GM15510 (cell line): ENCODE data around the gene SPHKAP.

Experiments
- POLR2A ChIP-seq: IDR thresholded peaks from 3 replicates; pipeline ENCODE4 v1.6.1; 2011; ENCODE audit warnings: borderline replicate concordance; ENCODE audit not compliant: insufficient read length; ENCODE audit errors: extremely low read depth

SPHKAP gene, protein sequence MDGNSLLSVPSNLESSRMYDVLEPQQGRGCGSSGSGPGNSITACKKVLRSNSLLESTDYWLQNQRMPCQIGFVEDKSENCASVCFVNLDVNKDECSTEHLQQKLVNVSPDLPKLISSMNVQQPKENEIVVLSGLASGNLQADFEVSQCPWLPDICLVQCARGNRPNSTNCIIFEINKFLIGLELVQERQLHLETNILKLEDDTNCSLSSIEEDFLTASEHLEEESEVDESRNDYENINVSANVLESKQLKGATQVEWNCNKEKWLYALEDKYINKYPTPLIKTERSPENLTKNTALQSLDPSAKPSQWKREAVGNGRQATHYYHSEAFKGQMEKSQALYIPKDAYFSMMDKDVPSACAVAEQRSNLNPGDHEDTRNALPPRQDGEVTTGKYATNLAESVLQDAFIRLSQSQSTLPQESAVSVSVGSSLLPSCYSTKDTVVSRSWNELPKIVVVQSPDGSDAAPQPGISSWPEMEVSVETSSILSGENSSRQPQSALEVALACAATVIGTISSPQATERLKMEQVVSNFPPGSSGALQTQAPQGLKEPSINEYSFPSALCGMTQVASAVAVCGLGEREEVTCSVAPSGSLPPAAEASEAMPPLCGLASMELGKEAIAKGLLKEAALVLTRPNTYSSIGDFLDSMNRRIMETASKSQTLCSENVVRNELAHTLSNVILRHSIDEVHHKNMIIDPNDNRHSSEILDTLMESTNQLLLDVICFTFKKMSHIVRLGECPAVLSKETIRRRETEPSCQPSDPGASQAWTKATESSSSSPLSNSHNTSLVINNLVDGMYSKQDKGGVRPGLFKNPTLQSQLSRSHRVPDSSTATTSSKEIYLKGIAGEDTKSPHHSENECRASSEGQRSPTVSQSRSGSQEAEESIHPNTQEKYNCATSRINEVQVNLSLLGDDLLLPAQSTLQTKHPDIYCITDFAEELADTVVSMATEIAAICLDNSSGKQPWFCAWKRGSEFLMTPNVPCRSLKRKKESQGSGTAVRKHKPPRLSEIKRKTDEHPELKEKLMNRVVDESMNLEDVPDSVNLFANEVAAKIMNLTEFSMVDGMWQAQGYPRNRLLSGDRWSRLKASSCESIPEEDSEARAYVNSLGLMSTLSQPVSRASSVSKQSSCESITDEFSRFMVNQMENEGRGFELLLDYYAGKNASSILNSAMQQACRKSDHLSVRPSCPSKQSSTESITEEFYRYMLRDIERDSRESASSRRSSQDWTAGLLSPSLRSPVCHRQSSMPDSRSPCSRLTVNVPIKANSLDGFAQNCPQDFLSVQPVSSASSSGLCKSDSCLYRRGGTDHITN (N-terminal part only)

DNA sequence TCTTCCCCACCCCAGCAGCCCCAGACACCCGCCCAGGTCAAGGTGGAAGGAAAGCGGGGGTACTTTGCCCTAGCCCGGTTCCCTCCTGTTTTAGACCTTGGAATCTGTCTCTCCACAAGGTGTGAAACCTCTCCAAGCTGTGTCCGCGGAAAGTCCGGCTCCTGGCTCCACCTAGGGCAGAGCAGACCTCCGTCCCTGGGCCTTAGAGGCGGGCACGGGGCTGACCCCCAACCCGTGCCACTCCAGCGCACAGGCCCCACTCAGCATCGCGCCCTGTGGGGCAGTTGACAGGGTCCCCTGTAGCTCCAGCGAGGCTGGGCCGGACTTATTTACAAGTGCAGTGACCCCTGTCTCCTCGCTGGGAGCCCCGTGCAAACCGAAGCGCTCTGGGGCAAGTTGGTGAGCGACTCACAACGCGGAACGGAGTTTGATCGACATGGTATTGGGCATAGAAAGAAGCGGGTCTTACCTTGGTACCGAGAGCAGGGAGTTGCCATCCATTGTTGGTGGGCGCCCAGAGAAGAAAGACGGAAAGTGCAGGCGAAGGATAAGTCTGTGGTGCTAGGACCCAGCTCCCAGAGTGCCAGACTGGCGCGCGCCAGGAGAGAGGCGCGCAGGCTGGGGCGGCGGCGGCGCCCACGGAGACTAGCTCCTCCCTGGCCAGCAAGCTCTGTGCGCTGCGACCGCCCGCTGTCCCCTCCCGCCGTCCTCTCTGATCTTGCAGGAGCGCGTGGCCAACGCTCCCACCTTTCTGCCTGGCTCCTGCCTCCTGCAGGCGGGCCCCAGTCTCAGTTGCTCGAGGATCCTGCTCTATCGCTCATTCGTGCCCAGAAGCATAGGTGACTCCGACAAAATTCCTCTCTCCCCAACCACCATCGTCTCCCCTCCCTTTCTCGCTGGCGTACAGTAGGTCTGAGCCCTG, at the start of gene SPHKAP:
Gene SPHKAP (minus strand): TSS at position 590 of the 922 bp plus-strand sequence. CDS start 89 bp downstream, at position 501.
- TF ChIP-seq POLR2A = no peak

- TF ChIP-seq POLR2A = no peak
These were observed 46.0 kb upstream of the SPHKAP start for GRCh38 chr2:228227466-228227865.

DNA sequence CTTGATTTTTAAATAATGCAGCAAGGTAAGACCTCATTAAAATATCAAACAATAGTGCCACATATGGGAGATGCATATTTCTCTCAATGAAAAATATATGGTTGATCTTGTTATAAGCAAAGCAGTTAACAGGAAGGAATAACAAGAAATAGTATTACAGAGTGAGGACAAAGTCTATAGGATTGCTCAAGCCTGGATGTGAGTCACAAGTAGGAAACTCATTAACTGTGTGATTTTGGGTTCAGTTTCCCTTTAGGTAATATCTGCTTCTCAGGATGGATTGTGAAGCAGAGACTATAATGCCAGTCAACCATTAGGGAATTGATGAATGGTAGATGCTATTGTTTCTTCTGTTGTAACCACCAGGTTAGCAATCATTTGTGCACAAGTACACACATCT, 42.9 kb upstream of the SPHKAP start:
- TF ChIP-seq POLR2A = no peak

DNA sequence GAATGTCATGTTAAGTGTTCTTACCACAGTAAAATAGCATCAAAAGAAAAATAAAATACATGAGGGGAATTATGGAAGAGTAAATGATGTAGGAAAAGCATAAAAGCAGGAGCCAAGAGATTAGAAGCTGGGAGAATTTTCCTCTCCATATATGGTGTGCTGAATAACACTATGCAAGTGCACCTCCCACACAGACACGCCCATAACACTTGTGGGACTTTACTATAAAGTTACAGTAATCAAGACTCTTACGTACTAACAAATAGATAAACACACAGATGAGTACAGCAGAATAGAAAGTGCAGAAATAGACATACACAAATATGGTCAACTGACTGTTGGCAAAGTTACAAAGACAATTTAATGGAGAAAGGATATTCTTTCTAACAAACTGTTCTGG, 16.0 kb upstream of the SPHKAP start:
- TF ChIP-seq POLR2A = no peak

- TF ChIP-seq POLR2A = no peak
These were observed 1.0 kb downstream of the SPHKAP start for GRCh38 chr2:228180181-228181097.

- TF ChIP-seq POLR2A = no peak
These were observed 14.2 kb downstream of the SPHKAP start for GRCh38 chr2:228167290-228167689.

DNA sequence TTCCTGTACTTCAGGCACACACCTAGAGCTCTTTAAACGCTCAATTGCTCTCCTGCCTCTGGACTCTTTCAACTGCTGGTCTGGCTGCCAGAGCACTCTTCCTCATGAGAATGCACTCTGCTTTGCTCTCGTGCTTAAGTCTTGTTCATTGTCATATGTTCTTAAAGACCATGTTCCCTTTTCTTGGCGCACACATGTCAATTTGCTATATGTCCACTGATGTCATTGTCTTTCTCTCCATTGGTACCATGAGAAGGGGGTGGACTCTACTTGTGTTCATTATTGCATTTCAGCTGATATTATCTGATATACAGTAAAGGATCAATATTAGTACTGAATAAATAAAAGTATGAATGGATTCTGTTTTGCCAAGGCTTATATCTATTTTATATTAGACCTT, 16.8 kb downstream of the SPHKAP start:
- TF ChIP-seq POLR2A = no peak

GRCh38 chr2:228157841-228158240, 23.6 kb downstream of the SPHKAP start:
- no peak for TF ChIP-seq POLR2A

- TF ChIP-seq POLR2A = no peak
These were observed 36.5 kb downstream of the SPHKAP start for GRCh38 chr2:228144961-228145360.

DNA sequence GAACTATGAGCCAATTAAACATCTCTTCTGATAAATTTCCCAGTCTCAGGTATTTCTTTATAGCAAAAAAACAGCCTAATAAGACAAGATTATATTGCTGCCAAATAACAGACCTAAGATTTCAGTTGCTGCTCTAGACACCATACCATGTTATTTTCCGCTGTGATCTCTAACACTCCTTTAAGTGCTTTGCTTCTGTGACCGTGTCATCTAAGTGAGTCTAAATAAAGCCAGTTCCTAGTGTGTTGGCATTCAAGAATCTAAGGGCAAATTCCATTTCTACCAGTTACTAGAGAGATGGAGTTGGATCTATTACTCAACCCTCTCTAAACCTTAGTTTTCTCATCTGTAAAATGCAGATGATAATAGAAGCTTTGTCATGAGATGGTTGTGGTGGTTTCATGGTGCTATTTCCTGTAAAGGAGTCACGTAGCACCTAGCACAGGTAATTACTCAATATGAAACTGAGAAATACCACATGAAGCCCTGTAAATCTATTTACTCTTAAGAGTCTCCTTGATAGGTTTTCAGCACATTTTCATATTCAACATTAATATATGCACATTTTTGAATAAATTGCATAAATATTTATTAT, 40.5 kb downstream of the SPHKAP start:
- no peak for TF ChIP-seq POLR2A

DNA sequence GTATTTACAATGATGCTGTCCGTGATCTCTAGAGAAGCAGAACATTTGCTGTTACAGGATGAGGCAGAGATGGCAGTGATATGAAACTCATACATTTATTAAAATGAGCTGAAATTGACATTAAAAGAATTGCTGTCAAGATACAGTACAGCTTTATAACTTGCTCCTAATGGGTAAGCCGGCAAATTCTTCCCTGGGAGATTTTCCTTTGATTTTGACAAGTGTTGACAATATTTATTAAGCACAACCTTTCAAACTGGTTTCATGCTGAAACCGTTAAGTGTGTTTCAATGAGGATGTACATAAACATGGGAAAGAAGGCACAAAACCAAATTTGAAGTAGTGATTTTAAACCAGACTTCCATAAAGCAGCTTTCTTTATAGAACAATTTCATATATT, 45.5 kb downstream of the SPHKAP start:
- no peak for TF ChIP-seq POLR2A

DNA sequence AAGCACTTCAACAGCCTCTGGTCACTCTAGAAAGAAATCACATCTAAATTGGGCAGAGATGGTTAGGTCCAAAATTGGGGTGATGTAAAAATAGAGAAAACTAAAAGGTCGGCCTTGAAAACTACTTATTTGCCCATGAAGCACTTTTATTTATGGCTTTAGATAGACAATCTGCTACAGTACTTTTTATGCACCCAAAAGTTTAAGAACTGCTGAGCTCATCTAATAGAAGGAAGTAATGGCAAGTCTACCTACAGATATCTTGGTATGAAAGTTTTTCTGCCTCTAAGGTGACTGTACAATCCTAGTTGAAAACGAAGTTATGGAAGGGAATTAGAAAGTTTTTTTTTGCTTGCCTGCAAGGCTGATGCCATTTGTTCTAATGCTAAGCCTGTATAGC, 46.2 kb downstream of the SPHKAP start:
- TF ChIP-seq POLR2A = no peak
